Heart left ventricle (tissue), 16 donors: ENCODE results near the gene PRSS22. TPM values are rescaled to one million over a fixed set of nuclear protein-coding genes. Genes with fewer than 3 reads are reported as not detected.
A peak's percentile ranks its signal among the peaks of the same experiment; 100 is the strongest.

Experiments used
- ATAC-seq, 4 donors: fragments of 200-7000 bp; cut with Tn5 transposase; one replicate each; pipeline ENCODE4 v1.9.1; 2020 to 2022; ENCODE audit warnings: moderate library complexity in 4 of 4, mild to moderate bottlenecking in 3 of 4, moderate number of reproducible peaks in 1 of 4
- DNase-seq, 5 donors: peaks; one replicate each; pipeline ENCODE4 v3.0.0-alpha.2; 2020
- H3K27ac ChIP-seq, 12 donors: fragments of 200-600 bp; sonication (generic) in 4 of 12; one replicate each; pipeline versions ENCODE4 v1.5.0 to v1.8.0; 2016 to 2022; ENCODE audit warnings: mild to moderate bottlenecking in 2 of 12
- H3K27me3 ChIP-seq, 9 donors: fragments of 200-600 bp; sonication (generic) in 2 of 9; one replicate each; pipeline versions ENCODE4 v1.5.1 to v1.8.0; 2016 to 2022; ENCODE audit warnings: mild to moderate bottlenecking in 3 of 9
- H3K36me3 ChIP-seq, 9 donors: fragments of 200-600 bp; sonication (generic) in 2 of 9; one replicate each; pipeline versions ENCODE4 v1.5.0 to v1.8.0; 2018 to 2022; ENCODE audit warnings: mild to moderate bottlenecking in 2 of 9
- H3K4me1 ChIP-seq, 12 donors: fragments of 200-600 bp; sonication (generic) in 4 of 12; one replicate each; pipeline versions ENCODE4 v1.5.0 to v1.8.0; 2016 to 2022; ENCODE audit warnings: mild to moderate bottlenecking in 3 of 12
- H3K4me3 ChIP-seq, 12 donors: fragments of 200-600 bp; sonication (generic) in 4 of 12; one replicate each; pipeline versions ENCODE4 v1.5.0 to v1.8.0; 2017 to 2022; ENCODE audit warnings: mild to moderate bottlenecking in 9 of 12, moderate library complexity in 4 of 12
- H3K9me3 ChIP-seq, 12 donors: fragments of 200-600 bp; sonication (generic) in 4 of 12; one replicate each; pipeline versions ENCODE4 v1.5.0 to v1.8.0; 2016 to 2022; ENCODE audit warnings: mild to moderate bottlenecking in 1 of 12
- CTCF ChIP-seq, 12 donors: fragments of 200-600 bp; sonication (generic) in 4 of 12; IDR thresholded peaks; one replicate each; pipeline versions ENCODE4 v1.5.0 to v1.8.0; 2018 to 2022; ENCODE audit warnings: antibody characterized with exemption in 12 of 12, mild to moderate bottlenecking in 5 of 12
- POLR2A ChIP-seq, 2 donors: fragments of 450-650 bp; IDR thresholded peaks; one replicate each; pipeline ENCODE4 v1.6.1; 2017; ENCODE audit warnings: antibody characterized with exemption in 2 of 2, mild to moderate bottlenecking in 2 of 2, moderate library complexity in 2 of 2
- WGBS, 4 donors: extraction: QIAGEN DNeasy Blood & Tissue Kit in 2 of 4; methylation state at CpG; one replicate each; pipeline versions ENCODE4 v1.1.5 to v1.1.7; 2013 to 2018; 5-methylcytosine and 5-hydroxymethylcytosine counted together
- intact Hi-C, 10 donors: fragments of 100-400 bp; cut with DNase I; formaldehyde crosslinking; loops; one replicate each; pipeline versions ENCODE4 v1.11.1 to v1.14.2; 2022
- polyA plus RNA-seq, 2 donors: library from polyadenylated mRNA; stranded (reverse); fragments of 200-250 nt; gene quantifications; one replicate each; pipeline ENCODE4 v1.2.3, GENCODE V29; 2013
- total RNA-seq, 9 donors: library from RNA; depleted of rRNA in 2 of 9; stranded (reverse); fragments of >200 nt in 2 of 9; fragmentation: NEBNext Ultra II Directional in 3 of 9; extraction: Animal tissue kit (Norgen Biotek cat#: 25700) in 3 of 9; gene quantifications; one replicate each; pipeline versions ENCODE4 v1.1.0 to v1.2.4, GENCODE V29; 2016 to 2023
- donor health status: ischemic (EF 13 %, LVEDD 7.1; RV severe dilation, severe dysfunction).
- donor health status: healthy with polysubstance abuse.
- donor health status: DM: no; HTN: yes; CAD: no.
- donor health status: DM: no; HTN: no; CAD: no.
- donor health status: ischemic (EF 25% LVEDD 6.9; RV normal size, moderate dysfunction).
- donor health status: ischemic (EF 25% LVEDD 5.7; RV mildly dilated, moderate dysfunction).
- donor health status: healthy.
- donor health status: DM: yes; HTN: yes; CAD: no.
- donor health status: ischemic (EF 35%, LVEDD 5.7; RV mildly dilated, moderate dysfunction).
- donor health status: nonischemic (EF 11% LVEDD 7.7; RV severe dilation, severe dysfunction).
- donor health status: DM: yes; HTN: yes; CAD: no.
- donor health status: PGD.
- donor health status: ischemic (EF 29% LVEDD 5.4; RV normal size, mild dysfunction).
- donor health status: nonischemic (EF 23%, LVEDD 6.1; RV moderate dilation, normal function).

PRSS22 gene
- total and polyA plus RNA-seq, 11 donors, result not detected

GRCh38 chr16:2905241-2905987 is 47.4 kb upstream of the PRSS22 start:
- 1% methylated on average over 36 to 51 of the region's 51 CpGs for WGBS, 4 donors
- Histone ChIP-seq H3K9me3 (no peaks in the 10 kb centered on the region), H3K36me3 (peaks cover 0 to 4% (median 0%) of the 10 kb centered on the region in 9 donors), H3K27me3 (no peaks in the 10 kb centered on the region), H3K4me3 (peak overlapping the region; percentile 64 to 96 (median 81)), H3K4me1 (peaks cover 0 to 23% (median 12%) of the 10 kb centered on the region in 12 donors), H3K27ac (peak overlapping the region; percentile 91 to 100 (median 97))
- ATAC-seq (peak; percentile 88 to 93 (median 91)), DNase-seq (peak; percentile 99 to 100 (median 99))
- TF ChIP-seq CTCF (IDR thresholded peaks at IDR 0.05) (no peak), POLR2A (IDR thresholded peaks at IDR 0.05) (peak; percentile 96 to 99)
- intact Hi-C loops, result loop anchor here in 9 of 10 donors (2.0 kb wide), 3 partner anchors 15 to 31 kb away; partner anchors contain the start of gene FLYWCH2 (in 8 of the 9)

- Histone ChIP-seq H3K27me3 (no peaks in the 10 kb centered on the region), H3K27ac (peak overlapping the region; percentile 91 to 100 (median 97)), H3K36me3 (peaks cover 0 to 5% (median 0%) of the 10 kb centered on the region in 9 donors), H3K4me3 (peak overlapping the region; percentile 64 to 96 (median 81)), H3K9me3 (no peaks in the 10 kb centered on the region), H3K4me1 (peaks cover 0 to 23% (median 12%) of the 10 kb centered on the region in 12 donors)
- intact Hi-C loops, result loop anchor here in 9 of 10 donors (2.0 kb wide), 3 partner anchors 14 to 30 kb away; partner anchors contain the start of gene FLYWCH2 (in 8 of the 9)
- 0 to 1% (median 1%) methylated on average over 24 to 32 of the region's 32 CpGs for WGBS, 4 donors
- ATAC-seq, result peak in 1 of 4 donors; percentile 2
- DNase-seq, result peak in 3 of 5 donors; percentile 35 to 55 (median 48)
- TF ChIP-seq POLR2A (IDR thresholded peaks at IDR 0.05) (no peak), CTCF (IDR thresholded peaks at IDR 0.05) (peak in 1 of 12 donors; percentile 6)
Observed at GRCh38 chr16:2904922-2905240, 46.9 kb upstream of the PRSS22 start.

- Histone ChIP-seq H3K27ac (peak overlapping the region; percentile 91 to 100 (median 97)), H3K36me3 (peaks cover 0 to 11% (median 1%) of the 10 kb centered on the region in 9 donors), H3K27me3 (no peaks in the 10 kb centered on the region), H3K4me3 (peak overlapping the region; percentile 64 to 96 (median 81)), H3K9me3 (no peaks in the 10 kb centered on the region), H3K4me1 (peaks cover 0 to 23% (median 12%) of the 10 kb centered on the region in 12 donors)
- peak; percentile 88 to 99 (median 97) for TF ChIP-seq CTCF (IDR thresholded peaks at IDR 0.05)
- TF ChIP-seq POLR2A (IDR thresholded peaks at IDR 0.05), result no peak
- intact Hi-C loops, result loop anchor here in 9 of 10 donors (2.0 kb wide), 3 partner anchors 14 to 30 kb away; partner anchors contain the start of gene FLYWCH2 (in 8 of the 9)
- ATAC-seq, result peak; percentile 12 to 63 (median 62)
- 0 to 1% (median 1%) methylated on average over 45 to 62 of the region's 62 CpGs for whole genome bisulfite sequencing, 4 donors
- DNase-seq, result peak; percentile 89 to 93 (median 89)
Observed at GRCh38 chr16:2904100-2904921, 46.3 kb upstream of the PRSS22 start.
